Neural progenitor cell (in vitro differentiated cells): ENCODE results near the gene BTBD9.

Experiments
- CTCF ChIP-seq: fragments of 200-600 bp; sonication (generic); IDR thresholded peaks from 2 replicates; pipeline ENCODE4 v1.5.1; 2017; ENCODE audit warnings: antibody characterized with exemption, mild to moderate bottlenecking
- EZH2 ChIP-seq: fragments of 200-600 bp; sonication (generic); IDR thresholded peaks from 2 replicates; pipeline ENCODE4 v1.6.1; 2017; ENCODE audit warnings: antibody characterized with exemption, mild to moderate bottlenecking, moderate library complexity
- EZH2phosphoT487 ChIP-seq: fragments of 200-600 bp; sonication (generic); IDR thresholded peaks from 2 replicates; pipeline ENCODE4 v1.6.1; 2017; ENCODE audit warnings: antibody characterized with exemption

- no peak for TF ChIP-seq CTCF
- no peak for TF ChIP-seq EZH2
- TF ChIP-seq EZH2phosphoT487 = no peak
Measured at GRCh38 chr6:38489951-38490350, 149.8 kb downstream of the BTBD9 start.
